GM18507 (cell line): Measurements from ENCODE around the gene DUXB.

Source experiments
- DNase-seq: peaks from one replicate; pipeline ENCODE4 v3.0.0; 2011; ENCODE audit warnings: low read depth; ENCODE audit not compliant: insufficient read length; ENCODE audit errors: extremely low spot score
- FAIRE-seq: peaks from 2 replicates; lab custom pipeline; 2011; peaks lifted over from hg19 to GRCh38; lab: Jason Lieb, UNC

DUXB gene

GRCh38 chr16:75676909-75677308 is 24.4 kb downstream of the DUXB start, which contains the start of gene CPHXL2:
Gene CPHXL2, minus strand, starts transcription at chr16:75677009. Its CDS starts 10 bp downstream, at chr16:75676999.
- no peak for DNase-seq
- no peak for FAIRE-seq

- DNase-seq (no peak), FAIRE-seq (no peak)
Measured at GRCh38 chr16:75667503-75667902, 33.8 kb downstream of the DUXB start.

GRCh38 chr16:75660726-75661302 is 40.4 kb downstream of the DUXB start:
- FAIRE-seq (no peak), DNase-seq (no peak)

GRCh38 chr16:75660321-75660720 is 40.9 kb downstream of the DUXB start:
- DNase-seq (no peak), FAIRE-seq (no peak)

GRCh38 chr16:75658175-75658574 is 43.1 kb downstream of the DUXB start:
- no peak for FAIRE-seq

GRCh38 chr16:75653922-75654321 is 47.3 kb downstream of the DUXB start:
- FAIRE-seq, result no peak
- DNase-seq, result no peak

More at GRCh38 chr16:75658175-75658574, 43.1 kb downstream of the DUXB start:
- DNase-seq, result no peak

GRCh38 chr16:75648265-75649076 is 52.8 kb downstream of the DUXB start:
- FAIRE-seq (peak; percentile 79), DNase-seq (no peak)

GRCh38 chr16:75647492-75648264 is 53.6 kb downstream of the DUXB start, which contains the start of the genes KARS1 and TERF2IP:
Gene KARS1, minus strand, starts transcription at chr16:75647665. Its CDS starts 26 bp downstream, at chr16:75647639.
Gene TERF2IP, plus strand, starts transcription at chr16:75647773. Its CDS starts 110 bp downstream, at chr16:75647883.
- FAIRE-seq, result peak; percentile 95

GRCh38 chr16:75647112-75647491 is 54.2 kb downstream of the DUXB start:
- DNase-seq (no peak), FAIRE-seq (peak; percentile 52)

More at GRCh38 chr16:75647492-75648264, 53.6 kb downstream of the DUXB start, which contains the start of the genes KARS1 and TERF2IP:
- peak; percentile 88 for DNase-seq

GRCh38 chr16:75644240-75645012 is 56.8 kb downstream of the DUXB start:
- no peak for FAIRE-seq
- DNase-seq, result no peak
